Measurements from ENCODE around the gene RAB11A.

DNA sequence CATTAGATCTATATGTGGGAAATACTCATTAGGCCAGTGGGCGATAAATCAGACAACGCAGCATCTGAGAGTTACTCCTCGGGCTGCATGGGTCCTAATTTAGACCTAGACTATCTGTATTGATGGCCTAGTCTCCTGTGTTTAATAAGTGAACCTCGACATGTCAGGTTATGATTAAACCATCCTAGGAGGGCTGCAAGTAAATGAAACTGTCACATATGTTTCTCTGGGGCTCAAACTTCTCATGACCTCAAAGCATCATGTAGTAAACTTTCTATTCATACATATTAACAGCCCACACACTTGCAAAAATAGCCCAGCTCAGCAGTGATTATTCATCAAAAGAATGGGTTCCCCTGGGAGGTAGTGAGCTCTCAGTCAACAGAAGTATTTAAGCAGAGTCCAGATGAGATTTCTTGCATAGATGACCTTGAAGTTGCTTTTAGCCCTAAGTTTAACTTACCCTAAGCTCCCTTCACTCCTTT, 51.6 kb downstream of the RAB11A start:
- no peak for TF ChIP-seq POLR2A (IDR thresholded peaks at IDR 0.05)
- TF ChIP-seq CTCF (IDR thresholded peaks at IDR 0.05), result no peak

Measured in right lobe of liver (tissue), 4 donors.